ENCODE measurements around the gene SPATA2L.

Gene SPATA2L

GRCh38 chr16:89689142-89689541, 12.4 kb downstream of the SPATA2L start:
- no peak overlapping the region for H3K4me3 ChIP-seq (ENCODE audit: low read depth, low read length)
- no peak for DNase-seq (ENCODE audit: low read depth)
- TF ChIP-seq MAX (IDR thresholded peaks at IDR 0.05; ENCODE audit: low read depth, low read length) (no peak), MYC (IDR thresholded peaks at IDR 0.05; ENCODE audit: low read depth, low read length) (no peak), POLR2A (IDR thresholded peaks at IDR 0.05; ENCODE audit: extremely low read depth, insufficient read length) (no peak), CTCF (IDR thresholded peaks at IDR 0.05; ENCODE audit: low read depth, low read length) (no peak)

- DNase-seq (ENCODE audit: low read depth), result no peak
- H3K4me3 ChIP-seq (ENCODE audit: low read depth, low read length), result no peak overlapping the region
- TF ChIP-seq CTCF (IDR thresholded peaks at IDR 0.05; ENCODE audit: low read depth, low read length), result no peak
- TF ChIP-seq MAX (IDR thresholded peaks at IDR 0.05; ENCODE audit: low read depth, low read length), result no peak
- TF ChIP-seq POLR2A (IDR thresholded peaks at IDR 0.05; ENCODE audit: extremely low read depth, insufficient read length), result no peak
- TF ChIP-seq MYC (IDR thresholded peaks at IDR 0.05; ENCODE audit: low read depth, low read length), result no peak
These were observed 13.1 kb downstream of the SPATA2L start for GRCh38 chr16:89688395-89688794.

- no peak for DNase-seq (ENCODE audit: low read depth)
- H3K4me3 ChIP-seq (ENCODE audit: low read depth, low read length), result peak overlapping the region; percentile 89
- peak; percentile 93 for TF ChIP-seq MAX (IDR thresholded peaks at IDR 0.05; ENCODE audit: low read depth, low read length)
- TF ChIP-seq POLR2A (IDR thresholded peaks at IDR 0.05; ENCODE audit: extremely low read depth, insufficient read length), result no peak
These were observed 14.2 kb downstream of the SPATA2L start for GRCh38 chr16:89687092-89687940.

- peak within 1 kb of the TSS; percentile 89 for H3K4me3 ChIP-seq (ENCODE audit: low read depth, low read length)
- TF ChIP-seq POLR2A (IDR thresholded peaks at IDR 0.05; ENCODE audit: extremely low read depth, insufficient read length) (peak; percentile 96), CTCF (IDR thresholded peaks at IDR 0.05; ENCODE audit: low read depth, low read length) (no peak), MYC (IDR thresholded peaks at IDR 0.05; ENCODE audit: low read depth, low read length) (peak; percentile 87), MAX (IDR thresholded peaks at IDR 0.05; ENCODE audit: low read depth, low read length) (peak; percentile 79)
- DNase-seq (ENCODE audit: low read depth), result peak; percentile 89
These were observed 14.9 kb downstream of the SPATA2L start, which contains the start of gene CDK10 for GRCh38 chr16:89686520-89687091. Gene CDK10 (plus strand): TSS chr16:89686689. CDS start chr16:89686711, 22 bp downstream.

- peak; percentile 36 for DNase-seq (ENCODE audit: low read depth)
- no peak overlapping the region for H3K4me3 ChIP-seq (ENCODE audit: low read depth, low read length)
- no peak for TF ChIP-seq MYC (IDR thresholded peaks at IDR 0.05; ENCODE audit: low read depth, low read length)
- no peak for TF ChIP-seq MAX (IDR thresholded peaks at IDR 0.05; ENCODE audit: low read depth, low read length)
- no peak for TF ChIP-seq POLR2A (IDR thresholded peaks at IDR 0.05; ENCODE audit: extremely low read depth, insufficient read length)
- TF ChIP-seq CTCF (IDR thresholded peaks at IDR 0.05; ENCODE audit: low read depth, low read length), result no peak
These were observed 15.6 kb downstream of the SPATA2L start for GRCh38 chr16:89685916-89686315.

- no peak for TF ChIP-seq MAX (IDR thresholded peaks at IDR 0.05; ENCODE audit: low read depth, low read length)
- TF ChIP-seq MYC (IDR thresholded peaks at IDR 0.05; ENCODE audit: low read depth, low read length), result no peak
- TF ChIP-seq POLR2A (IDR thresholded peaks at IDR 0.05; ENCODE audit: extremely low read depth, insufficient read length), result no peak
- no peak for TF ChIP-seq CTCF (IDR thresholded peaks at IDR 0.05; ENCODE audit: low read depth, low read length)
- H3K4me3 ChIP-seq (ENCODE audit: low read depth, low read length), result no peak overlapping the region
- no peak for DNase-seq (ENCODE audit: low read depth)
These were observed 23.2 kb downstream of the SPATA2L start for GRCh38 chr16:89678258-89678657.

All from NB4 (cell line).